ENCODE results near the gene AP1M1. TPM values are rescaled to one million over a fixed set of nuclear protein-coding genes. Genes with fewer than 3 reads are reported as not detected.

Gene AP1M1
- total RNA-seq, 2 donors from 2014 or later: 48.1 to 52.6 TPM

DNA sequence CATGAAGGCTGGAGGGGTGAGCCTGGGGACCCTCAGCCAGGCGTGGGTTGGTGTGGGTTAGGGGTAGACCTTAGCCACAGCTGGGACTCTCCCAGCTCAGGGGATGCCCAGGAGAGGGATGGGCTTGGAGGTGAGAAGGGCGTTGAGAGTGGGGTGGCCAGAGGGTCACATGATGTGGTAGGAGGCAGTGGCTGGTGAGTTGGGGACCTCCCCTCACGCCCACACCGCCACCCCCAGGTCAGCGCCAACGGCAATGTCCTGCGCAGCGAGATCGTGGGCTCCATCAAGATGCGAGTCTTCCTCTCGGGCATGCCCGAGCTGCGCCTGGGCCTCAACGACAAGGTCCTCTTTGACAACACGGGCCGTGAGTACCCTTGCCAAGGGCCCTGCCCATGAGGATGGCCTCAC, 28.5 kb downstream of the AP1M1 start:
- peak in 1 of 2 donors; percentile 20 for ATAC-seq

GRCh38 chr19:16226878-16227836, 29.4 kb downstream of the AP1M1 start:
- intact Hi-C loops (cut with DNase I): no loop called here
- DNase-seq (no peak), ATAC-seq (no peak)

More for the DNA sequence above, 28.5 kb downstream of the AP1M1 start:
- intact Hi-C loops (cut with DNase I): no loop called here
- DNase-seq: no peak

DNA sequence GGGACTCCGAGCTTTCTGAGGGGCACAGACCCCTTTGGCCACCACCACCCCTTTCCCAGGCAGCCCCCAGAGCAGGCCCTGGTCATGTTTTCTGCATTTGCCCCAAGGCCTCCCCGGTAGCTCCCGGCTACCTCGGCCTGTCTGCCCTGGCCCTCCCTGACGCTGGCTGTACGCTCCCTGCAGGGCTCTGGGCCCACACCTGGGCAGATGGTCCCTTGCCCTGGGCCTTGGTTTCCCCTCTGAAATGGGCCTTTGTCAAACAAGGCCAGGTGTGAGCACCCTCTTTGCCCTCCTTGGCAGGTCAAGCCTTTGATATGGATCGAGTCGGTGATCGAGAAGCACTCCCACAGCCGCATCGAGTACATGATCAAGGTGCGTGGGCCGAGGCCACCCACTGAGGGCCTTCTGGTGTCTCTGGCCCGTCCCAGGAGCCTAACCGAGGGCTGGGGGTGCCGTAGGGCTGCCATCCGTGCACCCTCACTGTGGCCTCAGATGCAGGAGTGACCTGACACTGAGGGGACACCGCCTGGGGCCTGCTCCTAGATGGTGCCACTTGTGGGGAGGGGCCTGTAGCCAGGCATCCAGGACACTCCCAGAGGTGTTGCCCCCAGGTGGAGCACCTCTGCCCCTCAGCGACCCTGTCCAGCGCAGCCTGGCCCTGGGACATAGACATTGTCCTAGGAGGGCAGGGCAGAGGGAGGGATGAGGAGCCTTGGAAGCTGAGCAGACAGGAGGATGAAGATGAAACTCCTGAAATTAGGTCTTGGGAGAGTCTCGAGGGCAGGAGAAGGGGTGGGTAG, 30.3 kb downstream of the AP1M1 start:
- DNase-seq (no peak), ATAC-seq (no peak)
- intact Hi-C loops (cut with DNase I): no loop called here

GRCh38 chr19:16228637-16229321, 31.1 kb downstream of the AP1M1 start:
- DNase-seq: no peak
- no peak for ATAC-seq
- intact Hi-C loops (cut with DNase I): no loop called here

- intact Hi-C loops (cut with DNase I): no loop called here
- ATAC-seq (no peak), DNase-seq (no peak)
Observed at GRCh38 chr19:16229322-16229641, 31.6 kb downstream of the AP1M1 start.

DNA sequence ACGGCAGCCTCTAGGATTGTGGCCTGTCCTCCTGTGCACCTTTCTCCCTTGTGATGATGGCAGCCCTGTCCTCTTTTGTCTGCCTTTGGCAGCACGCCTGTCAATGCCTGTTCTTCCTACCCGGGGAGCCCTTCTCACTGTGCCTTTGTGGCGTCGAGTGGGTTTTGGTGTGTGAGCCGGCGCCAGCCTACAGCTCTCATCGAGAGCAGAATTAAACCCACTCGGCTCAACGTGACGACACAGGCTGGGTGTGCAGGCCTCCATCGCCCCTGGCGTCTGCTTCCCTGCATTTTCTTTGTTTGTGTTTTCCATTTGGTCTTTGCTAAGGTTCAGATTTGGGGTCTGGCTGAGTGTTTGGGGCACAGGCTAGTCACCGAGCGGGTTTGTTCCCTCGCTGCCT, 34.4 kb downstream of the AP1M1 start:
- intact Hi-C loops (cut with DNase I): no loop called here
- ATAC-seq (no peak), DNase-seq (no peak)

DNA sequence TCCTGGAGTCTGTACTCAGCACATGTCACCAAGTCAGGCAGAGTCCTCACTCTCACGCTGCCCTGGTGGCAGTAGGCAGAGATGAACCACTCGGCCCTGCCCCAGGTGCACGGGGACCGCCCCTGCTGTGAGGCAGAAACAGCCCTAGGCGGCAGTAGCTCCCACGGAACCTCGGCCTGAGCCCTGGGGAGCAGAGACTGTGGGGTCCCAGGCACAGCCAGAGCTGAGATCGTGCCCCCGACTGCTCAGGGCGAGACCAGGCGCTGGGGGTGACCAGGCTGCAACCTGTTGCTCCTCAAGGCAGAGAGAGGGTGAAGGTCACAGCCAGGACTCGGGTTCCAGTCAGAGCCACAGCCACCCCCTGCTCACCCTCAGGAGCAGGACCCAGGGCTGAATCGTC, 34.9 kb downstream of the AP1M1 start:
- no peak for DNase-seq
- intact Hi-C loops (cut with DNase I): no loop called here
- ATAC-seq: no peak

- intact Hi-C loops (cut with DNase I): no loop called here
- no peak for DNase-seq
- no peak for ATAC-seq
Observed at GRCh38 chr19:16233081-16233776, 35.5 kb downstream of the AP1M1 start.

- ATAC-seq: peak in 1 of 2 donors; percentile 5
- no peak for DNase-seq
- intact Hi-C loops (cut with DNase I): no loop called here
Observed at GRCh38 chr19:16233836-16234551, 36.3 kb downstream of the AP1M1 start.

GRCh38 chr19:16234552-16235445, 37.1 kb downstream of the AP1M1 start:
- intact Hi-C loops (cut with DNase I): no loop called here
- no peak for DNase-seq
- ATAC-seq: no peak

GRCh38 chr19:16235811-16236652, 38.3 kb downstream of the AP1M1 start:
- ATAC-seq: no peak
- DNase-seq: no peak
- intact Hi-C loops (cut with DNase I): no loop called here

- ATAC-seq (no peak), DNase-seq (no peak)
- intact Hi-C loops (cut with DNase I): no loop called here
Observed at GRCh38 chr19:16244091-16244490, 46.4 kb downstream of the AP1M1 start.

- ATAC-seq (peak; percentile 95 to 98), DNase-seq (peak; percentile 89)
- intact Hi-C loops (cut with DNase I): loop anchor here (1.0 to 5.0 kb wide), 3 partner anchors 80 to 136 kb away; no protein-coding TSS in a partner anchor
Observed at GRCh38 chr19:16247353-16248182, 49.9 kb downstream of the AP1M1 start.

- DNase-seq: no peak
- intact Hi-C loops (cut with DNase I): loop anchor here (5.0 kb wide), 2 partner anchors 79 to 134 kb away; no protein-coding TSS in a partner anchor
- ATAC-seq: no peak
Observed at GRCh38 chr19:16248380-16249023, 50.8 kb downstream of the AP1M1 start.

- no peak for DNase-seq
- ATAC-seq: no peak
- intact Hi-C loops (cut with DNase I): loop anchor here (5.0 kb wide), 2 partner anchors 77 to 132 kb away; no protein-coding TSS in a partner anchor
Observed at GRCh38 chr19:16249826-16250404, 52.2 kb downstream of the AP1M1 start.
